ENCODE data around the gene TBC1D21.

The TBC1D21 gene

GRCh38 chr15:73882761-73883419 lies 9.5 kb downstream of the TBC1D21 start:
- H3K9ac ChIP-seq, result no peak overlapping the region
- H4K20me1 ChIP-seq, result peaks cover 0 to 10% (median 0%) of the 10 kb centered on the region in 11 experiments; a peak in 1 of 22 replicates
- H3K4me2 ChIP-seq, result no peak overlapping the region
- H3K4me1 ChIP-seq, result peaks cover 0 to 6% (median 0%) of the 10 kb centered on the region in 10 experiments; a peak in 1 of 20 replicates
- no peak for TF ChIP-seq Cebpa-rat (IDR thresholded peaks at IDR 0.05)
- no peaks in the 10 kb centered on the region for H3K9me3 ChIP-seq (replicated peaks in 1 of 11)
- no peaks in the 10 kb centered on the region for H3K36me3 ChIP-seq
- H3K27me3 ChIP-seq, result no peaks in the 10 kb centered on the region
- no peak overlapping the region for H3K27ac ChIP-seq
- no peak overlapping the region for H3K4me3 ChIP-seq

- Histone ChIP-seq H3K36me3 (no peaks in the 10 kb centered on the region), H3K9me3 (replicated peaks in 1 of 11) (no peaks in the 10 kb centered on the region), H3K9ac (no peak overlapping the region), H3K27me3 (no peaks in the 10 kb centered on the region), H4K20me1 (peaks cover 0 to 10% (median 0%) of the 10 kb centered on the region in 11 experiments; a peak in 1 of 22 replicates), H3K4me1 (no peaks in the 10 kb centered on the region), H3K27ac (no peak overlapping the region), H3K4me3 (no peak overlapping the region), H3K4me2 (no peak overlapping the region)
- TF ChIP-seq Cebpa-rat (IDR thresholded peaks at IDR 0.05), result no peak
Measured at GRCh38 chr15:73884159-73884558, 10.8 kb downstream of the TBC1D21 start.

DNA sequence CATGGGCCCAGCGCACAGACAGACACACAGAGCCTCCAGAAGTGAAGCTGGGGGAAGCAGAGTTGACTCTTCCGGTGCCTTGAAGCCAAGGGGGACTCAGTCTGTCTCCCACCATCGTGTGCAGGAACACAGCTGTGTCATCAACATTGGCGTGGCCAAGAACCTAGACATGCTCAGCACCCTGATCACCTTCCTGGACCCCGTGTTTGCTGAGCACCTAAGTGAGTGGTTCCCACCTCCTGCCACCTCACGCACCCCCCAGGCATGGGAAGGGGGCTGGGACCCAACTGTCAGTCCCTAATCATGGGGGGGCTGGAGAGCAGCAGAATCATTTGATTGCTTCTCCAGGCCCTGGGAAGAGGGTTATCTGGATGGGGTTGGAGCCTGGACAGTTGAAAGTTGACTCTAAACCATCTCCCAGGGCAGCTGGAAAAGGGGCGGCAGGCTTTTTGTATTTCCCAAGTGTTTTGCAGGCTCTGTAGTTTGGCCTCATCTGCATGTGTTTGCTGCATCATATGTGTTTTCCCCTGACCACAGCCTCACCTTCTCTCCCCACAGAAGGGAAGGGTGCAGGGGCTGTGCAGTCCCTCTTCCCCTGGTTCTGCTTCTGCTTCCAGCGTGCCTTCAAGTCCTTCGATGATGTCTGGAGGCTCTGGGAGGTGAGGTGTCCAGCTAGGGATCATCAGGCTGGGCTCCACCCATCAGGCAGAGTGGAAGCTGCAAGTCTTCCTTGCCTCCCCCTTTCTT lies 12.8 kb downstream of the TBC1D21 start:
- H3K27ac ChIP-seq, result no peak overlapping the region
- H3K4me2 ChIP-seq, result no peak overlapping the region
- peaks cover 0 to 9% (median 0%) of the 10 kb centered on the region in 11 experiments; a peak in 1 of 22 replicates for H4K20me1 ChIP-seq
- no peak overlapping the region for H3K9ac ChIP-seq
- H3K27me3 ChIP-seq, result no peaks in the 10 kb centered on the region
- H3K4me3 ChIP-seq, result no peak overlapping the region
- H3K4me1 ChIP-seq, result no peaks in the 10 kb centered on the region
- TF ChIP-seq Cebpa-rat (IDR thresholded peaks at IDR 0.05), result no peak
- peaks cover 0 to 1% (median under 1%) of the 10 kb centered on the region in 11 experiments; a peak in 7 of 22 replicates for H3K9me3 ChIP-seq (replicated peaks in 1 of 11)
- H3K36me3 ChIP-seq, result no peaks in the 10 kb centered on the region

- H3K9me3 ChIP-seq (replicated peaks in 1 of 11), result peaks cover 7 to 9% (median 7%) of the 10 kb centered on the region in 11 experiments
- H3K4me1 ChIP-seq, result no peaks in the 10 kb centered on the region
- no peaks in the 10 kb centered on the region for H3K27me3 ChIP-seq
- peaks cover 0 to 2% (median 0%) of the 10 kb centered on the region in 11 experiments; a peak in 1 of 22 replicates for H4K20me1 ChIP-seq
- no peak for TF ChIP-seq Cebpa-rat (IDR thresholded peaks at IDR 0.05)
- H3K4me3 ChIP-seq, result no peak overlapping the region
- no peak overlapping the region for H3K9ac ChIP-seq
- H3K36me3 ChIP-seq, result no peaks in the 10 kb centered on the region
- no peak overlapping the region for H3K27ac ChIP-seq
- no peak overlapping the region for H3K4me2 ChIP-seq
Measured at GRCh38 chr15:73886717-73887345, 13.5 kb downstream of the TBC1D21 start.

DNA sequence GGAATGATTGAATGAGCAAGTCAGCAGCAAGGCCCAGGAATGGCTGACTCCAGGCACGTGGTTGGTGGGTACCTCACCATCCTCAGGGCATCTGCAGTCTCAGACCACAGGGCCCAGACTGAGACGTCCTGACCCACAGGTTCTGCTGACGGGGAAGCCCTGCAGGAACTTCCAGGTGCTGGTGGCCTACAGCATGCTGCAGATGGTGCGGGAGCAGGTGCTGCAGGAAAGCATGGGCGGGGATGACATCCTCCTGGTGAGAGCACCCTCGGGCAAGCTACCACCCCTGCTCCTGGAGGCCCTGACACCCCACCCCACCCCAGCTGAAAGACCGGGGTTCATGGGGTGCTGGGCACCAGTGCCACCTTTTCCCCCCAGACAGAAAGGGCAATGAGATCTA lies 14.1 kb downstream of the TBC1D21 start:
- no peaks in the 10 kb centered on the region; a peak in 3 of 22 replicates for H3K36me3 ChIP-seq
- no peak overlapping the region for H3K27ac ChIP-seq
- no peaks in the 10 kb centered on the region for H3K27me3 ChIP-seq
- TF ChIP-seq Cebpa-rat (IDR thresholded peaks at IDR 0.05), result no peak
- H3K9me3 ChIP-seq (replicated peaks in 1 of 11), result peaks cover 13 to 15% (median 14%) of the 10 kb centered on the region in 11 experiments
- no peaks in the 10 kb centered on the region for H3K4me1 ChIP-seq
- no peak overlapping the region for H3K4me3 ChIP-seq
- H4K20me1 ChIP-seq, result no peaks in the 10 kb centered on the region; a peak in 1 of 22 replicates
- no peak overlapping the region for H3K4me2 ChIP-seq
- H3K9ac ChIP-seq, result no peak overlapping the region

DNA sequence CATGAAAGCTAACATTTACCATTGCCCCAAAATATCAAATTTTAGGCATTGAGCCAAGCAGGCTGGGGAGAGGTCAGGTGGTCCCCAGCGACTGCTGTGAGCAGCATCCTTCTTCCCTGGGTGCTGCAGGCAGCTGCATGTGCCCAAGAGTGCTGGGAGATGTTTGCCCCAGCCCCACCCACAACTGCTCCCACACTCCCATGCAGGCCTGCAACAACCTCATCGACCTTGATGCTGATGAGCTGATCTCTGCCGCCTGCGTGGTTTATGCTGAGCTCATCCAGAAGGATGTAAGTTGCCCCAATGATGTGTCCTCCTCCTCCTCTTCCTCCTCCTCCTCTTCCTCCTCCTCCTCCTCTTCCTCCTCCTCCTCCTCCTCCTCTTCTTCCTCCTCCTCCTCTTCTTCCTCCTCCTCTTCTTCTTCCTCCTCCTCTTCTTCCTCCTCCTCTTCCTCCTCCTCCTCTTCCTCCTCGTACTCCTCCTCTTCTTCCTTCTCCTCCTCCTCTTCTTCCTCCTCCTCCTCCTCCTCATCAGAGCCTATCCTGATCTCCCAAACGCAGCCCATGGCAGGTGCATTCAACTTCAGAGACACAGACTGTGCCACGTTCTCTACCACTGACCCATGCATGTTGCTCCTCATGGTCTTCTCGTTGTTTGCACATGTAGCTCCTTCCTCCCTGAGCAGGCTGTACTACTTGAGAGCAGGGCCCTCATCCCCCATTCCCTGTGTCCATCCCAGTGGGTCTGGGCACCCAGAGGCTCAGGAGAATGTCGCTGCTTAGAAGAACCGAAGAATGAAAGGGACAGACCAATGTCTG lies 15.1 kb downstream of the TBC1D21 start:
- Histone ChIP-seq H3K36me3 (no peaks in the 10 kb centered on the region; a peak in 3 of 22 replicates), H4K20me1 (no peaks in the 10 kb centered on the region; a peak in 1 of 22 replicates), H3K9me3 (replicated peaks in 1 of 11) (peaks cover 21 to 24% (median 23%) of the 10 kb centered on the region in 11 experiments), H3K27me3 (no peaks in the 10 kb centered on the region), H3K4me1 (no peaks in the 10 kb centered on the region), H3K27ac (no peak overlapping the region), H3K9ac (no peak overlapping the region), H3K4me3 (no peak overlapping the region), H3K4me2 (no peak overlapping the region)
- no peak for TF ChIP-seq Cebpa-rat (IDR thresholded peaks at IDR 0.05)

GRCh38 chr15:73889053-73889761 lies 15.8 kb downstream of the TBC1D21 start:
- peaks cover 21 to 31% (median 24%) of the 10 kb centered on the region in 11 experiments for H3K9me3 ChIP-seq (replicated peaks in 1 of 11)
- H3K36me3 ChIP-seq, result no peaks in the 10 kb centered on the region; a peak in 3 of 22 replicates
- no peaks in the 10 kb centered on the region; a peak in 1 of 22 replicates for H4K20me1 ChIP-seq
- no peak overlapping the region for H3K9ac ChIP-seq
- H3K4me1 ChIP-seq, result no peaks in the 10 kb centered on the region
- H3K4me3 ChIP-seq, result no peak overlapping the region
- no peak for TF ChIP-seq Cebpa-rat (IDR thresholded peaks at IDR 0.05)
- H3K27me3 ChIP-seq, result no peaks in the 10 kb centered on the region
- no peak overlapping the region for H3K27ac ChIP-seq
- H3K4me2 ChIP-seq, result no peak overlapping the region

DNA sequence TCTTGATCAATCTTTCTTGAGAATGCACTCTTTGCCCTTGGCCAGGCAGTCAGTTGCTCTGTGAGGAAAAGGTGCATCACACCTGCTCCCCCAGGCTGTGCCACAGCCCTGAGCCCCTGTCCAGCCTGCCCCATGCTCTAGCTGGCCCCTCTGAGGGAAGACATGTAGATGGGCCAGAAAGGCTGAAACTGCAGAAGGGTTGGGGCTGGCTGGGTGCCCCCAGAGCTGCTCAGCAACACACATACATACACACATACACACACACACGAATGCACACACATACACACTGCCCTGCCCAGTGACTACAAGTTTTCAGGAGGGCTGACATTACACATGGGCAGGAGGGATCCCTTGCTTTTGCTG lies 16.4 kb downstream of the TBC1D21 start:
- Histone ChIP-seq H3K36me3 (no peaks in the 10 kb centered on the region; a peak in 3 of 22 replicates), H3K4me2 (no peak overlapping the region)

More for the DNA sequence above, 16.4 kb downstream of the TBC1D21 start:
- Histone ChIP-seq H4K20me1 (no peaks in the 10 kb centered on the region; a peak in 1 of 22 replicates), H3K27me3 (no peaks in the 10 kb centered on the region), H3K9ac (no peak overlapping the region), H3K9me3 (replicated peaks in 1 of 11) (peaks cover 21 to 31% (median 24%) of the 10 kb centered on the region in 11 experiments), H3K27ac (no peak overlapping the region), H3K4me1 (no peaks in the 10 kb centered on the region), H3K4me3 (no peak overlapping the region)
- no peak for TF ChIP-seq Cebpa-rat (IDR thresholded peaks at IDR 0.05)
